BJ (cell line): Measurements from ENCODE around the gene LRP5. TPM values are rescaled to one million over a fixed set of nuclear protein-coding genes. Genes with fewer than 3 reads are reported as not detected.

Experiments used
- CTCF ChIA-PET: fragments of 350-600 bp; formaldehyde crosslinking; extraction: SDS; loops from one replicate; lab custom pipeline; 2021; ENCODE audit warnings: antibody characterized with exemption, inconsistent platforms; lab: Yijun Ruan, JAX
- POLR2A ChIA-PET: fragments of 300-600 bp; sonication (Branson Sonifier 250); formaldehyde crosslinking; extraction: SDS; loops from one replicate; lab custom pipeline; 2021; ENCODE audit warnings: antibody characterized with exemption; lab: Charles Lee
- DNase-seq: peaks from one replicate; pipeline ENCODE4 v3.0.0-alpha.2; 2011; ENCODE audit warnings: low read depth
- H3K27me3 ChIP-seq: 2 replicates; pipeline ENCODE4 v1.6.0; 2011; ENCODE audit warnings: low read length; ENCODE audit not compliant: control insufficient read depth, insufficient read depth
- H3K36me3 ChIP-seq: 2 replicates; pipeline ENCODE4 v1.5.1; 2011; ENCODE audit warnings: low read length; ENCODE audit not compliant: control insufficient read depth, insufficient read depth
- H3K4me3 ChIP-seq: 2 replicates; pipeline ENCODE4 v1.5.1; 2011; ENCODE audit warnings: low read depth, mild to moderate bottlenecking, control low read depth, low read length
- CTCF ChIP-seq: IDR thresholded peaks from 2 replicates; pipeline ENCODE4 v1.5.1; 2011; ENCODE audit warnings: low read depth, mild to moderate bottlenecking, control low read depth, inconsistent platforms, low read length, moderate library complexity; ENCODE audit not compliant: insufficient read depth
- polyA plus RNA-seq: library from polyadenylated mRNA; depleted of rRNA; stranded (reverse); fragments of >200 nt; gene quantifications from 2 replicates; pipeline ENCODE4 v1.2.3, GENCODE V29; 2011

The LRP5 gene
- polyA plus RNA-seq, 1 experiment, result 11.5 TPM

- no peak for TF ChIP-seq CTCF
- POLR2A ChIA-PET, result no interaction called here
- no peaks in the 10 kb centered on the region for H3K27me3 ChIP-seq
- CTCF ChIA-PET, result interaction anchor here (1.7 to 3.0 kb wide), 4 partner anchors 9 to 54 kb away, joined by 4 to 20 read pairs (median 7); no protein-coding TSS in a partner anchor
- DNase-seq, result no peak
- no peak overlapping the region for H3K4me3 ChIP-seq
- peaks cover 47% of the 10 kb centered on the region for H3K36me3 ChIP-seq
Measured at GRCh38 chr11:68266121-68266891, 46.1 kb upstream of the LRP5 start.

- H3K27me3 ChIP-seq, result no peaks in the 10 kb centered on the region
- CTCF ChIA-PET, result interaction anchor here (1.7 to 3.0 kb wide), 3 partner anchors 10 to 55 kb away, joined by 4 to 20 read pairs (median 10); no protein-coding TSS in a partner anchor
- H3K4me3 ChIP-seq, result no peak overlapping the region
- DNase-seq, result no peak
- TF ChIP-seq CTCF, result no peak
- peaks cover 41% of the 10 kb centered on the region for H3K36me3 ChIP-seq
- POLR2A ChIA-PET, result no interaction called here
Measured at GRCh38 chr11:68266936-68267880, 45.2 kb upstream of the LRP5 start.

DNA sequence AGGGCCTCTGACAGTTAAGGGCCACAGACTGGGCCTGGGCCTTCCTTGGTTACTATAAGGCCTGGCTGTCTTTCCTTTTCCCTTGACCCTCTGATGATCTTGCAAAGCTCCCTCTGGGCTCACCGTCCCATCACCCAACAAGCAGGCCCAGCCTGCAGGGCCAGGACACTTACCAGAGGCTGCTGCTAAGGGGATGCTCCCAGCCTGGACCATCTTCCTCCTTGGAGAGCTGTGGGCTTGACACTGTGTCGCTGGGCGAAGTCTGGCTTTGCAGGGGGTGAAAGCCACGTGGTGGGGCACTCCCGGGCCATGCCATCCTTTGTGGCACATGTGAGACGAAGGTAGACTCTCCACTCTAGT is 44.5 kb upstream of the LRP5 start:
- DNase-seq, result no peak
- Histone ChIP-seq H3K36me3 (peaks cover 35% of the 10 kb centered on the region), H3K4me3 (no peak overlapping the region), H3K27me3 (no peaks in the 10 kb centered on the region)
- ChIA-PET CTCF (interaction anchor here (2.3 to 3.0 kb wide), 2 partner anchors 10 to 30 kb away, joined by 10 to 20 read pairs; no protein-coding TSS in a partner anchor), POLR2A (no interaction called here)
- no peak for TF ChIP-seq CTCF

- ChIA-PET POLR2A (no interaction called here), CTCF (interaction anchor here (1.9 to 2.2 kb wide), 2 partner anchors 12 to 114 kb away, joined by 6 to 11 read pairs; no protein-coding TSS in a partner anchor)
- Histone ChIP-seq H3K27me3 (no peaks in the 10 kb centered on the region), H3K36me3 (peaks cover 27% of the 10 kb centered on the region), H3K4me3 (no peak overlapping the region)
- DNase-seq, result no peak
- no peak for TF ChIP-seq CTCF
Measured at GRCh38 chr11:68269414-68270081, 42.8 kb upstream of the LRP5 start.
